Bone marrow (tissue), 2 donors: ENCODE data around the gene LTBP1.

Experiments
- DNase-seq, 2 donors: peaks; one replicate each; lab custom pipeline; 2025; lab: John Stamatoyannopoulos, UW

LTBP1 gene

DNA sequence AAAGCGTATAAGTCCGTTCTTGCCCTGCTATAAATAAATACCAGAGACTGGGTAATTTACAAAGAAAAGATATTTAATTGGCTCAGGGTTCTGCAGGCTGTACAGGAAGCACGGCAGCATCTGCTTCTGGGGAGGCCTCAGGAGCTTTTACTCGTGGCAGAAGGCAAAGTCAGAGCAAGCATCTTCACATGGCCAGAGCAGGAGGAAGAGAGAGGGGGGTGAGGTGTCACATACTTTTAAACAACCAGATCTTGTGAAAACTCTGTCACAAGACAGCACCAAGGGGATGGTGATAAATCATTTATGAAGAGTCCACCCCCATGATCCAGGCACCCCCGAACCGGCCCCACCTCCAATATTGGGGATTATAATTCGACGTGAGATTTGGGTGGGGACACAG is 130.6 kb downstream of the LTBP1 start:
- no peak for DNase-seq

DNA sequence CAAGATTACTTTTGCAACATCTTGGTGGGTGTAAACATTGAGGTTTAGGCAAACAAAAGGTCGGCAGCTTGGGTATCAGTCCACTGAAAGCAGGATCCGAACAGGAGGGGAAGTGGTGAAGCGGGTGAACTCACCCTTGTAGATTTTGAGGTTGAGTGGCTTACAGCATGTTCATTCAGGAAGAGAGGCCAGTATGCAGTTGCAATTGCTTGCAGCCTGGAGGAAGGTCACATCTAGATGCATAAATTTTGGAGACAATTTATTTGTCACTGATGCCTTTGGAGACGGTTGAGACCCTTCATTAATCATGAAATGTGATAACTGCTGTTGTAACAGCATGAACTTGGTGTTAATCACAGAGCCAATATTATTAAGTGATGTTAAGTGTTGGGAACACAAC is 131.1 kb downstream of the LTBP1 start:
- DNase-seq: no peak

DNA sequence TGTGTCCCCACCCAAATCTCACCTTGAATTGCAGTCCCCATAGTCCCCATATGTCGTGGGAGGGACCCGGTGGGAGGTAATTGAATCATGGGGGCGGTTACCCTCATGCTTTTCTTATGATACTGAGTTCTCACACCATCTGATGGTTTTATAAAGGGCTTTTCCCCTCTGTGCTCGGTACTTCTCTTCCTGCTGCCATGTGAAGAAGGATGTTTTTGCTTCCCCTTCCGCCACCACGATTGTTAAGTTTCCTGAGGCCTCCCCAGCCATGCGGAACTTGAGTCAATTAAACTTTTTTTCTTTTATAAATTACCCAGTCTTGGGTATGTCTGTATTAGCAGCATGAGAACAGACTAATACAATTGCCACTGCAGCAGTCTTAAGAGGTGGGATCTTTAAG is 134.9 kb downstream of the LTBP1 start:
- DNase-seq: no peak

DNA sequence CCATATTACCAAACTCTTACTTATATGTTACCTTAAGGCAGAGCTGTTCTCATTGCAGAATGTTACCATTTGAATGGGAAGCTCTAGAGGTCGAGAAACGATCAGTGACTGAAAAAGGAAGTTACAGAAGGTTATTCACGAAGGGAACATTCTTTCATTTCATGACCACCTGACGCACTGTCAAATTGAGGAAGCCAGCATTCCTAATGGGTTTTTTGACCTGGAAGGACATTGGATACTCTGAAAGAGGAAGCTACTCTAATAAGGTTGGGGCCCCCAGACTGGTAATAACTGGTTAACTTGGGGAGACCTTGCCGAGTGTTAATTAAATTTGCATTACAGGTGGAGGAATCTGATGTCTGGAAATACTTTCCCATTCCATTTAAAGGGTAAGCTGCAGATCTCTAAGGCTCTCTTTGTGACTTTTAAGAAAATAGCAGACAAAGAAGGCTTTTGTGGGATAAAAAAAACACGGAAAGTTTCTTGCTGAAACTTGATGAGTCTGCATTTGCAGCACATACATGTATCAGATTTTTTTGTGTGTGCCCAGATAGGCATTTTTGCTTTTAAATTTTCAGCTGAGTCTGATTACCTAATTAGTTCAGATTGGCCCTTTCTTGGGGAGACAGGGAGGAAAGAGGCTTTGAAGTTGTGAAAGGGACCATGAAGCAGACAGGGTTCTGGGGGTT is 137.1 kb downstream of the LTBP1 start:
- DNase-seq: no peak

DNA sequence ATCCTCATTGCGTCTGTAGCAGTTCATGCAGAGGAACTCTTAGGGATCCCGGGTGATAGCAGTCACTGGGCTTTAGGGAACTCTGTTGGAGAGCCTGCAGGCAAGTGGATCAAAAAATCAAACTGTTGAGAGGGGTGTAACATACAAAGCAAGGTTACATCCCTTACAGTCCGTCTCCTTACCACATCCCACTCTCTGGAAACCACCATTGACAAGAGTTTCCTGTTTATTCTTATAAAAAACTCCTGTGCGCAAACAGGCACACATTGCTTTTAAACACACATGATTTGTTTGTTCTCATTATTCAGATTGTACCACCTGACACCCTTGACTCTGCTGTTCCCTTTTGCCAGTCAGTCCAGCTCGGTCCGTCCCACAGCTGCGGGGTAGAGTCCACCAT is 137.7 kb downstream of the LTBP1 start:
- DNase-seq: no peak

DNA sequence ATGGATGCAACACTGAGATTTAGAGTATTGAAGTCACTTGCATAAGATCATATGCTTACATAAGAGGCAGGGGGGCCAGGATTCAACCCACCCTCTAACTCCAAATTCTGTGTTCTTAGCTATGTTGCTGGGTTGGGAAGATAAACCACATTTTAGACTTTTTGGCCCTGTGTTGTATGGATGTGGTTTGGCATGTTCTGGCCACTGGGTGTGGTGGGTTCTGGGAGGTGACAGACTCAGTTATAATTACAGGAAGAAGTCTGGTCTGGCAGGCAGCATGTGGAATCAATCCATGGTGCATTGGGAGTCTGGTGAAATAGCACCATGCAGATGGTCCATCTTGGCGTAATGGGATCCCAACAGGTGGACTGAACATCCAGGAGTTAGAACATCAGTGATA is 138.9 kb downstream of the LTBP1 start:
- no peak for DNase-seq

DNA sequence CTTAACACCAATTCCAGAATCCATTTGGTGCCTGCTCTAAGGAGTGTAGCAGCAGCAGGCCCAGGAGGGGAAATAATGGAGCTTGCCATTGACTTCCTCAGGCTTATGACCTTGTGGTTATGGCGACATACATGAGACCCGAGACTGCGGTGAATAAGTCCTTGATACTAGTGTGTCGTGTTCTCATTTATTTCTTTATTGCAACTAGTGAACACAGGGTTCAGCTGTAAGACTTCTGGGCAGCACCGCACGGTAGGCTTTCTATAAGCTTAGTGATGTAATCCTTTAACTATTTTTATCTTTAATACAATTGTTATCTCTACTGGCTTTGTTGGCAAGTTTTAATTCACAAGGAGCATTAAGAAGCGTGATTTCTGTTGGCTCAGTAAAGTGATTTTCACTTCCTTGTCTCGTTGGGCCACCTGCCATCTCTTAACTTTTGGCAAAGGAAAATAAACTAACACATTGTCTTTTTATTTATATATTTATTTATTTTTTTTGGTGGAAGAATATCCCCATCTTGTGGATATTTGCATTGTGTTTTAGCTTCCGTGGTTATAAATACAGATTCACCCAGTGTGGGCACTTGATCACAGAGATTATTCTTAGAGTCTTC is 139.8 kb downstream of the LTBP1 start:
- no peak for DNase-seq

DNA sequence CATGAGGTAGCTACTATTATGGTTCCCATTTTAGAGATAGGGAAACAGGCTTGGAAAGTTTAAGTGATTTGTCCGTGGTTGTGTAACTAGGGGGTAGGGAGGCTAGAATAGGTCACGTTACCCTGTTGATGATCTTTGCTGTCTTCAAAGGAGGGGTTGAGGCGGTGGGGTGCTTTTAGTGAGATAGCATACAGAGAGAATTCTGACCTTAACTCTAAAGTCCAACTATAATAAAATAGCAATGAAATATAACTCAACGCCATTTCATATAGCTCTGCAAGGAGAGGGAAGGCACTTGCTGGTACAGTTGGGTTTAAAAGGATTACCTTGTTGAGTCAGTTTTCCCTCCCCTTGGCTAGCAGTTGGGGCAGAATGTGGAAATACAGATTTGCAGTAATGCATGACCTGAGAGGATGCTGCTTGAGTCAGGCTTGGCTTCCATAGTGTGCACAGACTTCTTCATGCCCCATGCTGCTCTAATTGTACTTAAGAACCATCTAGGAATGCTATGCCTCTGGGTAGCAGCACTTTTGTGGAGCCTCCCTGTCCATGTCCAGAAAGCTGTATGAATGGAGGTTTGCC is 143.9 kb downstream of the LTBP1 start:
- no peak for DNase-seq

DNA sequence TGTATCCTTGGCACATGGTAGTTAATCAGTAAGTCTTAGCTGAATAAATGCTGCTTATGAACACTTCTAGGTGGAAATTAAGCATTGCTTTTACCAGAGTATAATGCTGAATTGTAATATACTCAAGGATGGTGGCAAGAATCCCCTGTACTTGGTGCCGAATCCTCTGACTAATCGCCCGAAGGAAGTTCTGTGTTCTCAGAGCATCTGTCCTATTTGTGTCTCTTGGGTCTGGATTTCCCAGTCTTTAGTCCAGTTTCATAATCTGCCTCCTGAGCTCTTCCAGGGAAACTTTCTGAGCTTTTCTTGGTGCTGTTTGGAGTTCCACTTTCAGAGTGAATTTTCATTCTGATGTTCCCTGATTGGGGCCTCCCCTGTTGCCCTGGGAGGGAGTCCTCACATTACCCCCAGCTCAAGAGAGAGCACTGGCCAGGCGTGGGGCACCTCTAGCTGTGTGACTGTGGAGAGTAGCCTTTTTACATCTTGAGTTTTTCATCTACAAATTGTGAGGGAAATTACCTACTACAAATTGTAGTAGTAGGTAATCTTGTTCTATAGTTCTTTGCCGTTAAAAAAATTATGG is 144.9 kb downstream of the LTBP1 start:
- no peak for DNase-seq

DNA sequence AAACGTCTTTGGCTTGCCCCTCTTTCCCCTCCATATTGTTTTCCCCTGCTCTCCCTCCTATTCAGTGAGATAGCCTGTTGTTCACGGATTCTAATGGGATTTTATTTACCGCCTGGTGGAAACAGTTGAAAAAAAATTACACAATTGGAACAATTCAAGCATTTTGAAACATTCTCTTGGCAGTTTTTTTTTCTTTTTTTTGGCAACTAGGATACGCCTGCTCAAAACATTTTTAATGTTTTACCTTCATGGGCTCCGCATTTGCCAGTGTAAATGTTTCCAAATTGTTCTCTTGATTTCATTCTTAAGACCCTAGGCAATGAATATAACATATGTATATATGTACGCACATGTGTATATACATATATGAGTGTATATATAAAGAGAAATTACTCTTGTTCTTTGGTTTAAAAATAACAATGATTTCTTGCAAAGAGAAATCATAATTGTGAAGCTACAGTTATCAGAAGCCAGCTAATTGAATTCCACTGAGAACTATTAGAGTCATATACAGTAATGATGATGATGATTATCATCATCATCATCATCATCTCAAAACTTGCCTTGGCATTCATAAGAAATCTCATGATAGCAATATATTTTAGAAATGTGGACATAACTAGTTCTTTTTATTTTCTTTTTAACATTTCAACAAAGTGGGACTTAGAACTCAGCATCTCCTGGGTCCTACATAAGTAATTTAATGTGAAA is 146.7 kb downstream of the LTBP1 start:
- DNase-seq: no peak

DNA sequence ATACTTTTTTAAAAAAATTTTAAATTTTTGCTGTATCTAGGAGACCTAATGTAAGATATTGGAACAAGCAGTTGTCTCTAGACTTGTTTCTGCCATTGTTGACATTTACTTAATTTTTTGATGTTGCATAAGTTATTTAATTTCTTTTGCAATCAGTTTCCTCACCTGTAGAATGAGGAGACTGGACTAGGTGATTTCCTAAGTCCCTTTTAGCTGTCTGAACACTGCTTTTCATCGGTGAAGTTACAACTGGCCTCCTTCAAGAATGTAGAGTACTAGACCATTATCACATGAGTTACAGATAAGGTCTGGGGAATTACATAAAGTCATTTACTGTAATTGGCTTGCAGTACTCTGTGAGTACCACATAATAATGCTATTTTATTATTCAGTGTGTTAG is 147.6 kb downstream of the LTBP1 start:
- no peak for DNase-seq

DNA sequence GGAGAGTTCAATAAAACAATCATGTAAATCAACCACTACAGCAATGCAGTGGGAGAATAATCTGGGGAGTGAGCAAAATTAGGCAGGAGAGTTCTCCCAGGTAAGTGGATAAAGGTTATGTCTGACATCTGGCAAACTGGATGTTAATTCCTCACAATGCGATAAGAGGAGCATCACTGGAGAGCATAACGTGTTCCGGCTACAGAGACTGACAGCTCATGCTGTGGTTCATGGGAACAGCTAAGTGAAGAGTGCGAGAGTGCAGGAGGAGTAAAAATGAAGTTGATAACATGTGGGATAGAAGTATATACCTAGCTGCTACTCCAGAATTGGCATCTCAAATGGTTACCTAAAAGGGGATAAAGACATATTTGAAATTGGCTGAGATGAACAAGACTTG is 153.2 kb downstream of the LTBP1 start:
- DNase-seq: no peak

DNA sequence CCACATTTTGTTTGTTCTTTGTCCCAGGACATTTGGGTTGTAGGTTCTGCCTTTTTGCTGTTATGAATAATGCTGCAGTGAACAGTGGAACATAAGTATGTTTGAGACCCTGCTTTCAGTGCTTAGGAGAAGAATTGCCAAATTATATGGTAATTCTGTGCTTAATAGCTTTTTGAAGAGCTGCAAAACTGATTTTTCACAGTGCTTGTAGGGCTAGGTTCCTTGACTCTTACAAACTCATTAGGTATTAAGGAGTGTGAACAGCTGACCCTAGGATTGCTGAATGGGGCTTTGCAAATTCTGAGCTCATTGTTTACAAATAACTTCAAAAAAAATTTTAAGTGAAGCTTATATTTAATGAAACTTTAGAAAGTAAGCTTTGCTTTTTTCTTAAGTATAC is 154.2 kb downstream of the LTBP1 start:
- no peak for DNase-seq

DNA sequence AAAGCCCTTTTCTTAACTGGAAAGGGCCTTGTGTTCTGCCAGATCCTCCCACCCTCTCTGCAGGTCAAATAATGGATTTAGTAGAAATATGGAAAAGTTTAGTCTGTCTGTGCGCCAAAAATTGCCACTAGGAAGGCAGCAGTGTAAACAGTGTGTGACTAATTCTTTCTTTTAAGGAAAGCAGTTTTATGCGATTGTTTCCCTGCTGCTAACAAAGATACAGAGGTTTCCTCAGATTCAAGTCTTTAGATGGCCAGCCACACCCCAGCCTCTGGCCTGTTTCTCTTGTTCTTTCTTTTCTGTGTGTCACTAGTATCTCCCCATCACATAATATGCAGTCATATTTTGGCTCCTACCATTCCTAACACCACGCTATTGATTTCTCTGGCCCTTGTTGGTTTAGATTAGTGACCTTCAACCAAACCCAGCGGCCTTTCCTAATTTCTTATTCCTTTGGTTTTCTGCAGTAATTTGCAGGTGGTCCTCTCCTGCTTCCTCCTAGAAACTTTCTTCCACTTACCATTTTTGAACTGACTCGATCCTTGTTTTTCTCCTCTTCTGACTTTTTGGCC is 157.4 kb downstream of the LTBP1 start:
- no peak for DNase-seq

DNA sequence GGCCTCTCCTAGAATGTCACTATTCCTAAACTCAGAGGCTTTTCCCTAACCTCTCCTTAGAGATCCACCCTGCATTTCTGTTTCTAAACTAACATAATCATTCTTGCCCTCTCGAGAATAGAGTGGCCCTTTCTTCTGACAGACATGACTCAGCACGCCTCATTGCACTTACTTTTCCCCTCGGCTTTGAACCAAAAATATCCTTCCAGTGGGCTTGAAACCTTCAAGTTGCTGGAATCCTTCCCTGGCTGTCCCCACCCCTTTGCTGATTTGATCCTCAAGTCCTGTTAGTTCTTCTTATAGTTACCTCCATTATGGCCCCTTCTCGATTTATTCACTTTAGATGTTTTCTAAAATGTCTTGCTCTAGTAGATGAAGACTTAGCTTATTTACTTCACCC is 158.0 kb downstream of the LTBP1 start:
- DNase-seq: no peak

DNA sequence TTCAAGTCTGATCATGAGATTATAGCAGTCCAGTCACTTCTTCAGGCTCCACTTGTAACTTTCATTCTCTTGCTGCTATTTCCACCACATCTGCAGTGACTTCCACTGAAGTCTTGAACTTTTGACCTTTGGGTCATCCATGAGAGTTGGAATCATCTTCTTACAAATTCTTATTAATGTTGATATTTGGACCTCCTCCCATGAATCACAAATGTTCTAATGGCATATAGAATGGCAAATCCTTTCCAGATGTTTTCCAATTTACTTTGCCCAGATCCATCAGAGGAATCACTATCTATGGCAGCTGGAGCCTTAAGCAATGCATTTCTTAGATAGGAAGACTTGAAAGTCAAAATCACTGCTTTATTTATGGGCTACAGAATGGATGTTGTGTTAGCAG is 159.4 kb downstream of the LTBP1 start:
- DNase-seq: no peak

DNA sequence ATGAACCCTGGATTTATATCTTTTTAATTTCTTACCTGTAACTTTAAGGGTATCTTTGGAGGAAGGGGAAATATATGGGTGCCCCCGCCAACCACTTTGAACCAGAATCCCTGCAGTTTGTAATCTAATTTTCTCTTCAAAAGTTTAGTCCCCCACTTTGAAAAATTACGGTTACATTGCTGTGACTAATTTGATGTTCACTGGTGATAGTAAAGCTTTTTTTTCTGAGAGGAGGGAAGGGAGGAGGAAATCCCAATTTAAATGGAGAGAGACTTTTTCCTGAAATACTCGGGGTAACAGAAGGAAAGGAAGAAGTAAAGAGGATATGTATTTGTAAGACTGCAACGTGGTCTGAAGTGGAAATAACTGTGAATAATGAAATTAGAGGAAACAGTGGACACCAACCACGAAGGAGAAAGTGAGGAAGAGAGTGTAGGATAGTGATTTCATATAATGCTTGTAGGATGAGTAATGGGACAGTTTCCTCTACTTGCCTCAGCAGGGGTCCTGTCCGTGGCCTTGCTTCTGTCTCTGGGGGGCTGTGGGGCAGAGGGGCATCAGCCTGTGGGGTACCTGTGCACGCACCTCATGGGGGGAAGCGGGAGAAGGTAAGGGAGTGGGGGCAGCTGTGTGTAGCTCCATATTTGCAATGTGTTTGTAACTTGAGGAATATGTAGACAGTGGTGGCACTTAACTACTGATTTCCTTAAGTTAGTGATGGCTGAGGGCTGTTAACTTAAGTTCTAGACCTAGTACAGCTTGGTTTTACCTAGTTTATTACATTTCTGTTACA is 161.1 kb downstream of the LTBP1 start:
- no peak for DNase-seq

DNA sequence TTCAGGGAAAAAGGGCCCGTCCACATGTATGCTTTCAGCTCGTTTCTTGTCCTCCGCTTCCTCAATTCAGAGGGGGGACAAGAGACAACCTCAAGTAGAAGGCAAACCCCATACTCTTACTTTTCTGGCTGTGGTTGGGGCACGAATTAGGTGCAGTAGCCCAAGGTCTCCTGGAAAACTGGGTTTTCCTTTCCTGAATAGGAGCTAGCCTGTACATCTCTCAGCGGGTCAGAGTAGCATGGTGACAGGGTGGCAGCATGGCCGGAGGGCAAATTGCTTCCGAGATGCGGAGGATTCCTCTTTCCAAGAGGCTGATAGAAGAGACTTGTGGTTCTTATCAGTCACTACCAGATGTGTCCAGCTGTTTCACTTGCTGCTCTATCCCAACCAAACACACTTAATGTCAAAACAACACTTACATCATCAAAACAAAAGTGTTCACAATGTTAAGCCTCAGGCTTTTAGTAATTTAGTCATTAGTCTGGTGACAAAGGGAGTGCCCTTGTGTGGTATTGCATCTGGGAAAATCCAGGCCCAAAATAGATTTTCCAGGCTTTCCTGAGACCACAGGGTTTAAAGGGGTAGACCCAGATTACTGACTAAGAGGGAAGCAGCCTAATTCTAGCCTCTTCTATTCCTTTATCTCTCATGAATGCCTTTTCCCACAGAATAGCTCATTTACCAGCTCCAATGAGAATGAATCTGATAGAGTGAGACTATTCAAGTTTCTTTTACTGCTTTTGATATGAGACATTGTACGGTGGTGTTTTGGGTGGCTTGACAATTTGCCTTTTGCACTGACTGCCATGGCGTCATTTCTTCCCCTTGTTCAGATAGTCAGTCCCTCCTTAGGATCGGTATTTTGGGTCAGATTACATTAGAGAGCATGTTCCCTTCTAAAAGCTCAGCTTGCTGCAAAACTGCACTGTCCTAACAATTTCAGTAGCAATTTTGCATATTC is 162.0 kb downstream of the LTBP1 start:
- DNase-seq: no peak

DNA sequence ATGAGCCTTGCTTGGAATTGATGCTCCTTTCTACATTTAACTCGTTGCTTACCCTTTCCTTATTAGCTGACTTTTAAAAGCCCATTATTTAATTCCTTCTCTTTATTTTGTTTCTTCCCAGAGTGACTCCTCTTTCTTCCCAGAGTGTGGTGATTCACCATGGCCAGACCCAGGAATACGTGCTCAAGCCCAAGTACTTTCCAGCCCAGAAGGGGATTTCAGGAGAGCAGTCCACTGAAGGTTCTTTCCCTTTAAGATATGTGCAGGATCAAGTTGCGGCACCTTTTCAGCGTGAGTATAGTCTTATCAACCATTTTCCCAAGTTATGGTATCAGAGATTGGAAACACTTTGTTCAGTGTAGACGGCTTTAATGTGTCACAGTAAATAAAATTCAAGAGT is 163.7 kb downstream of the LTBP1 start:
- DNase-seq: no peak

DNA sequence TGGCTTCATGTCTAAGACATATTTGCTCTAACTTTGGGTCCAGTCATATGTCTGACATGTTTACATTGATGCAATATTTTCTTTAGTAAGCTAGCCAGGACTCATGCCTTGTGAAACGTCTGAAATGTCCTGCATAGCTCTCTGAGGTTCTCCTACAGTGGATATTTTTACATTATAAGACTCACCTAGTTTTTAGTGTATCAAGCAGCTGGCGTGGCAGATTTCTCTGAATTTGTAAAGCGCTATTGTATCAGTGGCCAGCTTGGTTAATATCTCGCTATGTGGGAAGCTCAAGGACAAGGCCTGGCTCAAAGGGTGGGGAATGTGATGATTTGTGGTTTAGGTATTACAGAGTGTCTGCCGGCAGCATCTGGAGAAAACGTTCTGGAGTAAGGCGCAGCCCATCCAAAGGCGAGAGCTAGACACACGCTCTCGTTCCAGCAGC is 164.3 kb downstream of the LTBP1 start:
- DNase-seq: no peak
